ENCODE measurements around the gene CDK13. TPM values are rescaled to one million over a fixed set of nuclear protein-coding genes. Genes with fewer than 3 reads are reported as not detected.

CDK13 gene
- polyA plus RNA-seq, 2 of the 4 experiments (the other 2 are of a cell fraction), result 18.2 to 39.6 TPM

- 75% methylated on average over 4 of the region's 4 CpGs for WGBS (ENCODE audit: missing lambda C conversion rate)
- ATAC-seq (no peak), FAIRE-seq (no peak), DNase-seq (ENCODE audit: low read depth in 1 of 2, low spot score in 1 of 2) (no peak)
- no peaks in the 10 kb centered on the region for H3K4me1 ChIP-seq
- no peaks in the 10 kb centered on the region for H3K9me3 ChIP-seq
- no peak overlapping the region for H3K4me2 ChIP-seq
- H3K27ac ChIP-seq, result no peak overlapping the region
- ChIA-PET POLR2A (no interaction called here), CTCF (interaction anchor here (3.9 kb wide), 1 partner anchor 12 kb away, joined by 16 read pairs; no protein-coding TSS in a partner anchor)
- TF ChIP-seq BHLHE40 (IDR thresholded peaks at IDR 0.05; ENCODE audit: low read depth, low read length) (no peak), EHMT2 (IDR thresholded peaks at IDR 0.05; ENCODE audit: low read depth) (no peak), ZFP36 (IDR thresholded peaks at IDR 0.05; ENCODE audit: borderline replicate concordance, partially characterized antibody) (no peak), POLR2A (IDR thresholded peaks at IDR 0.05; ENCODE audit: low read length) (no peak), SREBF2 (IDR thresholded peaks at IDR 0.05) (no peak), USF2 (IDR thresholded peaks at IDR 0.05) (no peak), EHF (CRISPR knock-in tag; IDR thresholded peaks at IDR 0.05) (no peak), ZC3H11A (IDR thresholded peaks at IDR 0.05) (no peak), PBX3 (IDR thresholded peaks at IDR 0.05) (no peak)
- H3K4me3 ChIP-seq, result no peak overlapping the region
Observed at GRCh38 chr7:39908141-39908540, 41.9 kb upstream of the CDK13 start.

DNA sequence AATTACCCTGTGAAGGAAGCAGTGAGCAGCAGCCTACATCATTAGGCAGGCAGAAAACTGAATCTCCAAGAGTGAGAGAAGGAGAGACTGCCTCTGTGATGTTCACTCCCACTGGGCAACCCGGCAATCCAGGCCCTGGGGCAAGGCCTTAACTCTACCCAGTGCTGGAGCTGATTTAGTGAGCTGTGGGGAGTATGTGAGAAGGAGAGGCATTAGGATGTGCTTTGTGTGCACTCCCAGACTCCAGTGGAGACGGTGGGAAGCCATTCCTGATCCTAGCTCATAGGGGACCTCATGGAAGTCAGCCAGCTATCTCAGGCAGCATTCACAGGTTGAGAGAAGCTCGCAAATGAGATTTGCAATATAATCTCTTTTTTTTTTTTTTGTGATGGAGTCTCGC, 41.1 kb upstream of the CDK13 start:
- Histone ChIP-seq H3K4me1 (no peaks in the 10 kb centered on the region), H3K4me3 (no peak overlapping the region), H3K27ac (no peak overlapping the region), H3K4me2 (no peak overlapping the region), H3K9me3 (no peaks in the 10 kb centered on the region)
- ATAC-seq, result no peak
- POLR2A ChIA-PET, result interaction anchor here (1.0 kb wide), 1 partner anchor 35 kb away, joined by 7 read pairs; no protein-coding TSS in a partner anchor
- 72% methylated on average over 4 of the region's 4 CpGs for WGBS (ENCODE audit: missing lambda C conversion rate)
- CTCF ChIA-PET, result interaction anchor here (1.4 to 3.4 kb wide), 2 partner anchors 12 to 225 kb away, joined by 3 to 23 read pairs; partner anchors contain the start of genes MPLKIP and SUGCT
- TF ChIP-seq, protein P1, sequence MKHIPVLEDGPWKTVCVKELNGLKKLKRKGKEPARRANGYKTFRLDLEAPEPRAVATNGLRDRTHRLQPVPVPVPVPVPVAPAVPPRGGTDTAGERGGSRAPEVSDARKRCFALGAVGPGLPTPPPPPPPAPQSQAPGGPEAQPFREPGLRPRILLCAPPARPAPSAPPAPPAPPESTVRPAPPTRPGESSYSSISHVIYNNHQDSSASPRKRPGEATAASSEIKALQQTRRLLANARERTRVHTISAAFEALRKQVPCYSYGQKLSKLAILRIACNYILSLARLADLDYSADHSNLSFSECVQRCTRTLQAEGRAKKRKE (CRISPR knock-in tag; IDR thresholded peaks at IDR 0.05; ENCODE audit: low read depth), result no peak
- no peak for TF ChIP-seq NPAS2 (CRISPR knock-in tag; IDR thresholded peaks at IDR 0.05; ENCODE audit: borderline replicate concordance)
- TF ChIP-seq ZFP36 (IDR thresholded peaks at IDR 0.05; ENCODE audit: borderline replicate concordance, partially characterized antibody), result no peak
- no peak for TF ChIP-seq ZSCAN20 (CRISPR knock-in tag; IDR thresholded peaks at IDR 0.05)
- no peak for TF ChIP-seq HOXB5 (CRISPR knock-in tag; IDR thresholded peaks at IDR 0.05)
- TF ChIP-seq EP300 (IDR thresholded peaks at IDR 0.05), result no peak
- no peak for TF ChIP-seq EHF (CRISPR knock-in tag; IDR thresholded peaks at IDR 0.05)
- no peak for TF ChIP-seq RNF2 (IDR thresholded peaks at IDR 0.05; ENCODE audit: borderline replicate concordance, low read depth)
- no peak for TF ChIP-seq RCOR1 (IDR thresholded peaks at IDR 0.05; ENCODE audit: low read depth, low read length)
- no peak for DNase-seq (ENCODE audit: low read depth in 1 of 2, low spot score in 1 of 2)
- FAIRE-seq, result no peak

DNA sequence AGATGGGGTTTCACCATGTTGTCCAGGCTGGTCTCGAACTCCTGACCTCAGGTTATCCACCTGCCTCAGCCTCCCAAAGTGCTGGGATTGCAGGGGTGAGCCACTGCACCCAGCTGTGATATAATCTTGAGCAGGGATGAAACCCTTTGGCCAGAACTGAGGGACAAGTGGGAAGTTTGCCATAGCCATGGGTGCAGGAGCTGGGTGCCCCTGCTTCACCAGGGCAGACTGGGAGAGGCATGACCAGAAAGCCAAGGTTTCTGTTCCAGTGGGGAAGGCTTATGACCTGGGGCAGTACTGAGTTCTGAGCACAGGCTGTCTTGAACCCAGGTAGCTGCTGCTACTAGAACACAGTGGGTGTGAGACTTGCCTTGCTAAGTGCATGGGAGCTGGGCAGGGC, 40.5 kb upstream of the CDK13 start:
- no peak for DNase-seq (ENCODE audit: low read depth in 1 of 2, low spot score in 1 of 2)
- H3K4me1 ChIP-seq, result no peaks in the 10 kb centered on the region
- TF ChIP-seq, protein P2, sequence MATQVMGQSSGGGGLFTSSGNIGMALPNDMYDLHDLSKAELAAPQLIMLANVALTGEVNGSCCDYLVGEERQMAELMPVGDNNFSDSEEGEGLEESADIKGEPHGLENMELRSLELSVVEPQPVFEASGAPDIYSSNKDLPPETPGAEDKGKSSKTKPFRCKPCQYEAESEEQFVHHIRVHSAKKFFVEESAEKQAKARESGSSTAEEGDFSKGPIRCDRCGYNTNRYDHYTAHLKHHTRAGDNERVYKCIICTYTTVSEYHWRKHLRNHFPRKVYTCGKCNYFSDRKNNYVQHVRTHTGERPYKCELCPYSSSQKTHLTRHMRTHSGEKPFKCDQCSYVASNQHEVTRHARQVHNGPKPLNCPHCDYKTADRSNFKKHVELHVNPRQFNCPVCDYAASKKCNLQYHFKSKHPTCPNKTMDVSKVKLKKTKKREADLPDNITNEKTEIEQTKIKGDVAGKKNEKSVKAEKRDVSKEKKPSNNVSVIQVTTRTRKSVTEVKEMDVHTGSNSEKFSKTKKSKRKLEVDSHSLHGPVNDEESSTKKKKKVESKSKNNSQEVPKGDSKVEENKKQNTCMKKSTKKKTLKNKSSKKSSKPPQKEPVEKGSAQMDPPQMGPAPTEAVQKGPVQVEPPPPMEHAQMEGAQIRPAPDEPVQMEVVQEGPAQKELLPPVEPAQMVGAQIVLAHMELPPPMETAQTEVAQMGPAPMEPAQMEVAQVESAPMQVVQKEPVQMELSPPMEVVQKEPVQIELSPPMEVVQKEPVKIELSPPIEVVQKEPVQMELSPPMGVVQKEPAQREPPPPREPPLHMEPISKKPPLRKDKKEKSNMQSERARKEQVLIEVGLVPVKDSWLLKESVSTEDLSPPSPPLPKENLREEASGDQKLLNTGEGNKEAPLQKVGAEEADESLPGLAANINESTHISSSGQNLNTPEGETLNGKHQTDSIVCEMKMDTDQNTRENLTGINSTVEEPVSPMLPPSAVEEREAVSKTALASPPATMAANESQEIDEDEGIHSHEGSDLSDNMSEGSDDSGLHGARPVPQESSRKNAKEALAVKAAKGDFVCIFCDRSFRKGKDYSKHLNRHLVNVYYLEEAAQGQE (IDR thresholded peaks at IDR 0.05), result no peak
- no peak for TF ChIP-seq ZNF302 (CRISPR knock-in tag; IDR thresholded peaks at IDR 0.05)
- no peak for TF ChIP-seq PBX3 (IDR thresholded peaks at IDR 0.05)
- no peak for TF ChIP-seq FOXS1 (CRISPR knock-in tag; IDR thresholded peaks at IDR 0.05)
- TF ChIP-seq, protein P1 (CRISPR knock-in tag; IDR thresholded peaks at IDR 0.05; ENCODE audit: low read depth), result no peak
- TF ChIP-seq RCOR1 (IDR thresholded peaks at IDR 0.05; ENCODE audit: low read depth, low read length), result no peak
- no peak for TF ChIP-seq RNF2 (IDR thresholded peaks at IDR 0.05; ENCODE audit: borderline replicate concordance, low read depth)
- TF ChIP-seq RFX5 (IDR thresholded peaks at IDR 0.05), result no peak
- TF ChIP-seq CBX2 (IDR thresholded peaks at IDR 0.05; ENCODE audit: borderline replicate concordance, low read depth), result no peak
- H3K27ac ChIP-seq, result no peak overlapping the region
- H3K9me3 ChIP-seq, result no peaks in the 10 kb centered on the region
- 18% methylated on average over 1 of the region's 1 CpG for WGBS (ENCODE audit: missing lambda C conversion rate)
- POLR2A ChIA-PET, result interaction anchor here (1.0 kb wide), 1 partner anchor 34 kb away, joined by 7 read pairs; no protein-coding TSS in a partner anchor
- H3K4me2 ChIP-seq, result no peak overlapping the region
- FAIRE-seq, result no peak
- no peak overlapping the region for H3K4me3 ChIP-seq
- CTCF ChIA-PET, result interaction anchor here (1.4 to 3.4 kb wide), 2 partner anchors 13 to 225 kb away, joined by 3 to 23 read pairs; partner anchors contain the start of genes MPLKIP and SUGCT
- ATAC-seq, result peak in 1 of 2 experiments; percentile 34; a peak in 1 of 6 replicates

All from A549 (cell line).